ENCODE measurements around the gene ARAP1. TPM values are rescaled to one million over a fixed set of nuclear protein-coding genes. Genes with fewer than 3 reads are reported as not detected.

Gene ARAP1
- total and polyA plus RNA-seq, 2 of the 8 experiments (the other 6 are each of a cell fraction or from before 2014, with no cell fraction given): 25.7 to 61.6 TPM

GRCh38 chr11:72732329-72732728 is 19.9 kb downstream of the ARAP1 start (continued):
- TF ChIP-seq, protein P1, sequence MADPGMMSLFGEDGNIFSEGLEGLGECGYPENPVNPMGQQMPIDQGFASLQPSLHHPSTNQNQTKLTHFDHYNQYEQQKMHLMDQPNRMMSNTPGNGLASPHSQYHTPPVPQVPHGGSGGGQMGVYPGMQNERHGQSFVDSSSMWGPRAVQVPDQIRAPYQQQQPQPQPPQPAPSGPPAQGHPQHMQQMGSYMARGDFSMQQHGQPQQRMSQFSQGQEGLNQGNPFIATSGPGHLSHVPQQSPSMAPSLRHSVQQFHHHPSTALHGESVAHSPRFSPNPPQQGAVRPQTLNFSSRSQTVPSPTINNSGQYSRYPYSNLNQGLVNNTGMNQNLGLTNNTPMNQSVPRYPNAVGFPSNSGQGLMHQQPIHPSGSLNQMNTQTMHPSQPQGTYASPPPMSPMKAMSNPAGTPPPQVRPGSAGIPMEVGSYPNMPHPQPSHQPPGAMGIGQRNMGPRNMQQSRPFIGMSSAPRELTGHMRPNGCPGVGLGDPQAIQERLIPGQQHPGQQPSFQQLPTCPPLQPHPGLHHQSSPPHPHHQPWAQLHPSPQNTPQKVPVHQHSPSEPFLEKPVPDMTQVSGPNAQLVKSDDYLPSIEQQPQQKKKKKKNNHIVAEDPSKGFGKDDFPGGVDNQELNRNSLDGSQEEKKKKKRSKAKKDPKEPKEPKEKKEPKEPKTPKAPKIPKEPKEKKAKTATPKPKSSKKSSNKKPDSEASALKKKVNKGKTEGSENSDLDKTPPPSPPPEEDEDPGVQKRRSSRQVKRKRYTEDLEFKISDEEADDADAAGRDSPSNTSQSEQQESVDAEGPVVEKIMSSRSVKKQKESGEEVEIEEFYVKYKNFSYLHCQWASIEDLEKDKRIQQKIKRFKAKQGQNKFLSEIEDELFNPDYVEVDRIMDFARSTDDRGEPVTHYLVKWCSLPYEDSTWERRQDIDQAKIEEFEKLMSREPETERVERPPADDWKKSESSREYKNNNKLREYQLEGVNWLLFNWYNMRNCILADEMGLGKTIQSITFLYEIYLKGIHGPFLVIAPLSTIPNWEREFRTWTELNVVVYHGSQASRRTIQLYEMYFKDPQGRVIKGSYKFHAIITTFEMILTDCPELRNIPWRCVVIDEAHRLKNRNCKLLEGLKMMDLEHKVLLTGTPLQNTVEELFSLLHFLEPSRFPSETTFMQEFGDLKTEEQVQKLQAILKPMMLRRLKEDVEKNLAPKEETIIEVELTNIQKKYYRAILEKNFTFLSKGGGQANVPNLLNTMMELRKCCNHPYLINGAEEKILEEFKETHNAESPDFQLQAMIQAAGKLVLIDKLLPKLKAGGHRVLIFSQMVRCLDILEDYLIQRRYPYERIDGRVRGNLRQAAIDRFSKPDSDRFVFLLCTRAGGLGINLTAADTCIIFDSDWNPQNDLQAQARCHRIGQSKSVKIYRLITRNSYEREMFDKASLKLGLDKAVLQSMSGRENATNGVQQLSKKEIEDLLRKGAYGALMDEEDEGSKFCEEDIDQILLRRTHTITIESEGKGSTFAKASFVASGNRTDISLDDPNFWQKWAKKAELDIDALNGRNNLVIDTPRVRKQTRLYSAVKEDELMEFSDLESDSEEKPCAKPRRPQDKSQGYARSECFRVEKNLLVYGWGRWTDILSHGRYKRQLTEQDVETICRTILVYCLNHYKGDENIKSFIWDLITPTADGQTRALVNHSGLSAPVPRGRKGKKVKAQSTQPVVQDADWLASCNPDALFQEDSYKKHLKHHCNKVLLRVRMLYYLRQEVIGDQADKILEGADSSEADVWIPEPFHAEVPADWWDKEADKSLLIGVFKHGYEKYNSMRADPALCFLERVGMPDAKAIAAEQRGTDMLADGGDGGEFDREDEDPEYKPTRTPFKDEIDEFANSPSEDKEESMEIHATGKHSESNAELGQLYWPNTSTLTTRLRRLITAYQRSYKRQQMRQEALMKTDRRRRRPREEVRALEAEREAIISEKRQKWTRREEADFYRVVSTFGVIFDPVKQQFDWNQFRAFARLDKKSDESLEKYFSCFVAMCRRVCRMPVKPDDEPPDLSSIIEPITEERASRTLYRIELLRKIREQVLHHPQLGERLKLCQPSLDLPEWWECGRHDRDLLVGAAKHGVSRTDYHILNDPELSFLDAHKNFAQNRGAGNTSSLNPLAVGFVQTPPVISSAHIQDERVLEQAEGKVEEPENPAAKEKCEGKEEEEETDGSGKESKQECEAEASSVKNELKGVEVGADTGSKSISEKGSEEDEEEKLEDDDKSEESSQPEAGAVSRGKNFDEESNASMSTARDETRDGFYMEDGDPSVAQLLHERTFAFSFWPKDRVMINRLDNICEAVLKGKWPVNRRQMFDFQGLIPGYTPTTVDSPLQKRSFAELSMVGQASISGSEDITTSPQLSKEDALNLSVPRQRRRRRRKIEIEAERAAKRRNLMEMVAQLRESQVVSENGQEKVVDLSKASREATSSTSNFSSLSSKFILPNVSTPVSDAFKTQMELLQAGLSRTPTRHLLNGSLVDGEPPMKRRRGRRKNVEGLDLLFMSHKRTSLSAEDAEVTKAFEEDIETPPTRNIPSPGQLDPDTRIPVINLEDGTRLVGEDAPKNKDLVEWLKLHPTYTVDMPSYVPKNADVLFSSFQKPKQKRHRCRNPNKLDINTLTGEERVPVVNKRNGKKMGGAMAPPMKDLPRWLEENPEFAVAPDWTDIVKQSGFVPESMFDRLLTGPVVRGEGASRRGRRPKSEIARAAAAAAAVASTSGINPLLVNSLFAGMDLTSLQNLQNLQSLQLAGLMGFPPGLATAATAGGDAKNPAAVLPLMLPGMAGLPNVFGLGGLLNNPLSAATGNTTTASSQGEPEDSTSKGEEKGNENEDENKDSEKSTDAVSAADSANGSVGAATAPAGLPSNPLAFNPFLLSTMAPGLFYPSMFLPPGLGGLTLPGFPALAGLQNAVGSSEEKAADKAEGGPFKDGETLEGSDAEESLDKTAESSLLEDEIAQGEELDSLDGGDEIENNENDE (IDR thresholded peaks at IDR 0.05; ENCODE audit: insufficient replicate concordance, low read length): no peak

All from H1 (cell line).